Erythroblast (primary cell): ENCODE results near the gene MBNL2.

ENCODE experiments used
- GATA1 ChIP-seq: IDR thresholded peaks from 2 replicates; pipeline ENCODE4 v1.6.1; 2011; ENCODE audit warnings: low read depth, mild to moderate bottlenecking, control low read depth, low read length, moderate library complexity
- POLR2A ChIP-seq: IDR thresholded peaks from 2 replicates; pipeline ENCODE4 v1.6.1; 2011; ENCODE audit warnings: mild to moderate bottlenecking, low read length

- TF ChIP-seq POLR2A (no peak), GATA1 (no peak)
Observed at GRCh38 chr13:97224544-97225300, 2.6 kb downstream of the MBNL2 start.
